ENCODE measurements around the gene CYP11A1. TPM values are rescaled to one million over a fixed set of nuclear protein-coding genes. Genes with fewer than 3 reads are reported as not detected.

CYP11A1 gene
- total RNA-seq, 1 experiment from 2014 or later: 1.7 TPM

GRCh38 chr15:74384566-74384880 is 17.1 kb upstream of the CYP11A1 start:
- no peak for DNase-seq
- Histone ChIP-seq H2BK15ac (ENCODE audit: low read depth, low read length) (no peak overlapping the region), H3K9me3 (ENCODE audit: control insufficient read depth, low read depth, low read length) (no peaks in the 10 kb centered on the region), H4K8ac (replicated peaks; ENCODE audit: insufficient read length, low read depth, low read length) (no peak overlapping the region), H3K23me2 (ENCODE audit: insufficient read length, low read depth, low read length, poor library complexity, severe bottlenecking) (no peaks in the 10 kb centered on the region), H2BK20ac (ENCODE audit: low read depth, low read length, poor library complexity, severe bottlenecking) (no peak overlapping the region), H3K4ac (ENCODE audit: low read depth, low read length) (no peak overlapping the region), H3K79me2 (ENCODE audit: insufficient read depth, low read length) (no peaks in the 10 kb centered on the region), H3K4me1 (ENCODE audit: insufficient read depth, low read length) (no peaks in the 10 kb centered on the region), H3K14ac (ENCODE audit: insufficient read depth, low read length) (no peak overlapping the region), H3K27me3 (ENCODE audit: insufficient read depth, low read length) (no peaks in the 10 kb centered on the region), H3K4me2 (ENCODE audit: insufficient read depth, insufficient read length, low read length) (no peak overlapping the region), H3K23ac (ENCODE audit: insufficient read length, low read depth, low read length) (no peak overlapping the region), H3K79me1 (ENCODE audit: insufficient read depth, low read depth, low read length, poor library complexity, severe bottlenecking) (no peaks in the 10 kb centered on the region), H4K5ac (ENCODE audit: insufficient read length, low read depth, low read length) (no peak overlapping the region), H4K20me1 (ENCODE audit: control insufficient read depth, insufficient read depth, insufficient read length) (no peaks in the 10 kb centered on the region), H2BK120ac (ENCODE audit: low read depth, low read length, poor library complexity, severe bottlenecking) (no peak overlapping the region), H4K91ac (ENCODE audit: insufficient read length, low read depth, low read length) (no peak overlapping the region), H2BK5ac (ENCODE audit: insufficient read length, low read length) (no peak overlapping the region), H2AK5ac (ENCODE audit: insufficient read length, low read length) (no peak overlapping the region), H3T11ph (ENCODE audit: low read length) (no peak overlapping the region), H2AFZ (ENCODE audit: low read length) (no peak overlapping the region), H3K9ac (ENCODE audit: extremely low read depth, insufficient read length, low read length) (no peak overlapping the region), H3K18ac (ENCODE audit: insufficient read length, low read depth, low read length) (no peak overlapping the region), H3K56ac (ENCODE audit: insufficient read length, low read depth, low read length) (no peak overlapping the region), H3K27ac (ENCODE audit: insufficient read length, low read depth, low read length) (no peak overlapping the region), H2BK12ac (ENCODE audit: insufficient read length, low read depth, low read length) (no peak overlapping the region)
- no peaks in the 10 kb centered on the region for H3K9me3 Mint-ChIP-seq
- H3K4me3 Mint-ChIP-seq: no peak overlapping the region
- no peaks in the 10 kb centered on the region for H3K36me3 Mint-ChIP-seq (ENCODE audit: insufficient read depth in 1 of 3, low read depth in 3 of 3)
- no peak for TF ChIP-seq CTCF (conservative IDR thresholded peaks at IDR 0.05)
- H3K27me3 Mint-ChIP-seq (ENCODE audit: low read depth): no peaks in the 10 kb centered on the region
- peaks cover 10 to 37% of the 10 kb centered on the region in 2 experiments for H3K4me1 Mint-ChIP-seq
- WGBS (ENCODE audit: extremely low coverage, insufficient read length, low lambda C conversion rate): no CpG with 5 or more reads among the region's 3 CpGs
- H3K27ac Mint-ChIP-seq: peak overlapping the region in 1 of 3 experiments; percentile 10; a peak in 1 of 7 replicates
